GM18520 (cell line): Measurements from ENCODE around the gene NHS.

Experiments used
- ATAC-seq: cut with Tn5 transposase; IDR thresholded peaks from one replicate; pipeline ENCODE4 v1.9.1; 2021; ENCODE audit not compliant: unreplicated experiment

NHS gene

GRCh38 chrX:17580539-17581152, 205.6 kb downstream of the NHS start:
- ATAC-seq: no peak

DNA sequence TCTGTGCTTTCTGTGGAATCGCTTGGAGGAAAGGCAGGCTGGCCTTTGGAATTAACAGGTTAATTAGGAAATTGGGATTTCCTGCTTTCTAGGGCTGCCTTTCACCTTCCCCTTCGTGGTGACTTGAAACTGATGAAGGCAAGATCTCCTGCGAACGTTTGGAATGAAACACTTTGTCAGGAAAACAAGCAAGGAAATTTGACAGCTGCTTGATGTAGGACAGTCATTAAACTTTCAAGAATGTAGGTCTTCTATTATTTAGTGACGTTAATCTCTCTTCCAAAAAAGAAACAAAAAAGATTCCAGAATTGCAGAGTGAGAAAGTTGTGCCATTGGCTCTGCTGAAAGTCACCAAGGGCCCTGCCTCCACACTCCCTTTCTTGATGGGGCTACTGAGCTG, 206.6 kb downstream of the NHS start:
- ATAC-seq: no peak

GRCh38 chrX:17584248-17584681, 209.3 kb downstream of the NHS start:
- no peak for ATAC-seq

- ATAC-seq: no peak
Measured at GRCh38 chrX:17585006-17585405, 210.0 kb downstream of the NHS start.

DNA sequence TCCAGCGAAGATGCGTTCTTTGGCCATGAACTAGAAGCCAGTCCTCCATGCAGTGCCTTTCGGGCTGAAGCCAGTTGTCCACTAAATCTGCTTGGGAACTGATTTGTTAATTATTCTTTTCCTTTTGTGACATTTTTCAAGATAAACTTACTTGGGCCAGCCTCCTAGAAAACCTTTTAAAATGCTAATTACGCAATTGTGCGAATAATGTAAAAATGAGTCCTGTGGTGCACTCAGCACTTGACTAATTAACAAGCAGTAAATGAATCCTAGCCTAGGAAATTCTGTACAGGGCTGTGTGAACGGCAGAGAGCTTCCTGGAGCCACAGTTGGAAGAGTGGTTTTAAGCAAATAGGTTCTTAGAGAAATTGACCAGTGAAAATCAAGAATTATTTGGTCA, 212.4 kb downstream of the NHS start:
- no peak for ATAC-seq

DNA sequence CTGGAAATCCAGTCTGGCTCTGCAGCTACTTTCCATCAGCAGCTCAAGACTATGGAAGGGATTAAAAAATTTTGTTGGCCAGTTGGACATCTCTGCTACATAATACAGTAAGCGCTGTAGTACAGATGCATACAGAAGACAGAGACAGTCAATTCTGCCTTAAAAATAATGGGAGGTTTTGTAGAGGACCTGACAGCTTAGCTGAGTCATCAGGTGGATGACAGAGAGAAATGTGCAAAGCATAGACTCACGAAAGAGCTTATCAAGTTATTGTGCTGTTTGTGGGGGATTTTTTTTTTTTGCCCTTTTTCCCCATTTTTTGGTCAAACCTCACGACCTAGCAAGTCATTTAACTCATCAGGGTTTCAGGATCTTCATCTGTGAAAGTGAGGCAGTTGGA, 213.3 kb downstream of the NHS start:
- no peak for ATAC-seq

DNA sequence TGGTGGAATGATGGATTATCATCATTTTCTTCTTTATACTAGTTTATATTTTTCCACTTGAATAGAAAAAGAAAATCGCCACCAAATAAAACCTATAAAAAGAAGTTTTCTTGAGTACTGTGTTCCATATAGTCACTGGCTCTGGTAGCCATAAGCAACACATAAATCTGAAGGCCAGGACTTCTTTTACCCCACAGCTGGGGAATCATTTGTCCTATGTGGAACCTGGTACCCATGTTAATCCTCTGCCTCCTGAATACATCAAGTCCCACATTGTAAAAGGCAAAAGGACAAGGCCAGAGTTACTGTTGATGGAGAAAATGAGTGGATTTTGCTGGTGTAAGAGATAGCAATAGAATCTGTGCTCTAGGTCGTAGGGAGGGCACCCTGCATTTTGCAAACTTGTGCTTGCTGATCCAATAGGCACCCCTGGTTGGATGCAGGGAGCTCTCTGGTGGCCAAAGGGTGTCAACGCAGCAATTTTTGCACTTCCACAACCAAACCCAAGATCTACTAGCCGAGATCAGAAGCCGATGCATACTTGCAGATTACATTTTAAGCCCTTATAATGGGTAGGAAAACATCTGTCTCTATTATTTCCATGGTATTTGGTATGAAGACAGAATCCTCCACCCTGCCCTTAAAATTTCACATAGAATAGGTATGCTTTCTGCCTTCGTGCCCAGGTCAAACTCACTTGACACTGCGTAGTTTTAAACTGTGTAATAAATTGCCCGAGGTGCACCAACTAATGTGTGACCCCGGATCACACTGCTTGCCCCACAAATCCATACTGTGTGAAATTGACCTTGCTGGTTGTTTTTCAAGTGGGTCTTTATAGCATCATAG, 216.1 kb downstream of the NHS start:
- no peak for ATAC-seq

GRCh38 chrX:17591741-17592110, 216.7 kb downstream of the NHS start:
- ATAC-seq: no peak

GRCh38 chrX:17592117-17592516, 217.1 kb downstream of the NHS start:
- no peak for ATAC-seq

DNA sequence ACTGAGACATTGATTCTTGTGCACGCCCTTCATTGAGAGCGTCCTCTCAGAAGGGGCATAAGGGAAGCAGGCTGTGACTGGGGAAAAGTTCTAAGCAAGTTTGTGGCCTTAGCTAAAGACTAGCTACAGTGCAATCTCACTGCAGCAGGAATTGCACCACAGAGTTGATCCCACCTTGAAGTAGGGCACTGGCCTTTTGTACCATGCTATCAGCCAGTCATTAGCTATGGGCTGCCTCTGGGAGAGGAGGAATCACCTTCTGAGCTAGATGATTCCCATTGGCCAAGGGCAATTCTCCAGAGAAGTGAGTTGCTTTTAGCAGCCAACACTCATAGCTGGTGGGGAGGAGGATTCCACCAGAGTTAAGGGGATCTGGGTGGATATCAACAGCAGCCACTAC, 219.7 kb downstream of the NHS start:
- no peak for ATAC-seq

DNA sequence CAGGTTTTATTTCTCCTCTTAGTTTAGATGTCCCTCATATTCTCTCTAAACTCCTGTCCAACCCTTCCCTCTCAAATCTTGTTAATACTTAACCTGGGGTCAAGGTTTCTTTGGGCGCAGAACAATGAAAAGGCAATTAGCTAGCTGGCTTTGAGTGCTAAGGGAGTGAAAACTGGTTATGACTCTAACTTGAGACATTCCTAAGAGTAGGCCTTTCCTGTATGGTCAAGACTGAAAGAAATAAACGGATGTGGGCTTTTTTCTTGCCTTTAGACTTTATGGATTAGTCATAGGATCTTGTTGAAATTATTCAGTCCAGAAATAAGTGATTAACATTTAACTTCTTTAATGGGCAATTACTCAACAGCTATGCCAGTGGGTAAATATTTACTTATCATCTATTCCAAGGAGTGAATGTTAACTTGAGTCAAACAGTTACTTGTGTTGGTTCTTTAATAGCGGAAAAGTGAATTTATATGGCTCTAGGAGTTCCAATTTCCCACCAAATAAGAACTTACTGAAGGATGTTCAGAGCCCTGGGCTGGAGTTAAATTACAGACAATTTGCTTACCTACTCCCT, 220.5 kb downstream of the NHS start:
- peak; percentile 35 for ATAC-seq

DNA sequence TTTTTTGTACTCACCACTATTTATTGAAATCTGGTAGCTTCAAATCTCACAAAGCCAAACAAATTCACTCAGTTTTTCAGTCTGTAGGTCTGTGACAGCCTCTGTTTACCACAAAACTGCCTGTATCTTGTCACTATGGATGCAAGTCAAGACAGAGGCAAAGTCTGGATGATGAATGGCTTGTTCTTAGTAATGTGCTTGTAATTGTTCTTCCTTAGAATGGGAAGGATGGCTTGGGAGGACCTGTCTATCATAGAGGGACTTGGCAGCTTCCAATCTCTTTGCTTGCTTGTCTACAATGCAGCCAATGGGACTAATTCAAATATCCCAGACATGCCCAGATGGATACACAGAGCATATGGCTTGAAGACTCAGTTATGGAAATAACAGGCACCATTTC, 221.1 kb downstream of the NHS start:
- no peak for ATAC-seq

GRCh38 chrX:17596546-17597205, 221.7 kb downstream of the NHS start:
- ATAC-seq: no peak

DNA sequence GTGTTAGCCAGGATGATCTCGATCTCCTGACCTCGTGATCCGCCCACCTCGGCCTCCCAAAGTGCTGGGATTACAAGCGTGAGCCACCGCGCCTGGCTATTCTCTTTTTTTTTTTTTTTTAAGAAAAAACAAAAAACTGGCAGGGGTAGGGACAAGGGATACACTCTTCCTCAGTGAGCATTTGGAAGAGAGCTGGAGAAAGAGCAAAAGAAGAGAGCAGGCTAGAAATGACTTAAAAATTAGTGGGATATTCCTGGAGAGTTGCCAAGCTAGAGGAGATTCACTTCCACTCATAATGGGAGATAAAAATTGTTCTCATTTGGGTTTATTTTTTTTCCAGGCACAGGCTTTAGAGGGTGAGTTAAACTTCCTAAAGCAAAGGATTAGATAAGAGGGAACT, 222.3 kb downstream of the NHS start:
- no peak for ATAC-seq

GRCh38 chrX:17597836-17598439, 222.9 kb downstream of the NHS start:
- ATAC-seq: no peak

DNA sequence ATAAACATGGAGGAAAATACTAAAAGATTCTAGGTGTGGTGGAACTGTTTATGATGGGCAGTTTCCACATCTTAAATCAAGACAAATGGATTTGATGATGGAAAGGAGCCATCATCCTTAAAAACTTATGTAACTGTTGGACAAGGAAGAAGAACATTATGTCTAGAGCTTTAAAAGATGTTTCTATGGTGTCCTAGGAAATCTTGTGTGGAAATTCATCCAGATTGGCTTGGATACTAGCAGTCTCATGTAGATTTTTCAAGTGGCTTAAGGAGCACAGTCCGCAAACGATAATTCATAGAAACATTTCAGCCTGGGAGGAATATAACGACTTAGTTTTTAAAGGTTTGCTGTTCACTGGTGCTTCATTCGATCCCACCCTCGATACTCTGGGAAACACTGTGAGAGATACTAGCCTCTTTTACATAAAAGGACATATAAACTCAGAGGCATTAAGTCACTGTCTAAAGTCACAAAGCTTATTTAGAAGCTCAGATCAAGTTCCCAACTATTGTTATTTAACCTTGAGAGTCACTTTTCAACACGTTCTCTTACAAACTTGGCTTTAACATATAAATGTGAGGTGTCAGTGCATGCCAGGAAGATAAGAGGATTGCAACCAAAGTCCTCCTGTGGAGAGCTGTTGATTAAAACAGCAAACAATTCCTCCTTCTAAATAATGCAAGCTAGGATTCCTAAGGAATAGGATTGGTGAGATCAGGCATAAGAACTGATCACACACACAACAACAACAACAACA, 226.6 kb downstream of the NHS start:
- ATAC-seq: no peak

DNA sequence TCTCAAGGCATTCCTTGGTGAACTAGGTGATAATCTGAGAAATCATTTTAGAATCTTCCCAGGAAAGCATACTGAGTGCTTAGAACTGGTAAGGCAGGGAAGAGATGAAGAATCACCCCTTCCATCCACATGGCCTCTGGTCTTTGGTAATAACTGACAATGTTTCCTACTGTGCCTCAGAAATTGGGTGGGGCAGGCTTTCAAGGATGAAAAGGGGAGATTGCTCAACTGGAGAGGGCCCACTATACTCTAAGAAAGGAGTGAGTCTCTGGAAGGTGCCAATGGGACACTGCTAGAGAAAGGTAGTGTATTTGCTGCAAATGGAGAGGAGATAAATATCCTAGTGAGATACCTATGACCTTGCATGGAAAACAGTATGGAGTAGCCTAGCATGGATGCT, 227.2 kb downstream of the NHS start:
- no peak for ATAC-seq

- no peak for ATAC-seq
Measured at GRCh38 chrX:17603196-17603595, 228.2 kb downstream of the NHS start.

DNA sequence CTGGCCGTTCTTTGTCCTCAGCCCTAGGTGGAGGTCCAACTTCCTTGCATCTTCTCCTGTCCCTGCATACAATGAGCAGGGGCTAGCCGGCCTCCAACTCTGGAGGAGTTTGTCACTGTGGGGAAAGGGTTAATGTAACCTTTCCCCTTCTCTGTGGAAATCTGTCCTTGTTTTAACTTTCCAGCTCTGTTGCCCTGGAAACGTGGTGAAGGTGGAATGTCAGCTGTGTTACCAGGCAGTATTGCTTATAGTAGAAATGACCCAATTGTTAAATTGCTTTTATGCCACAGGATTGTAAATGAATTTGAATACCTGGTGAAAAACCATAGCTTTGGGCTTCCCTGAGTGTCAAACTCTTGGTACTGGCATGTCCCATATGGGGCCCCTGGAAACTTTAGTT, 230.7 kb downstream of the NHS start:
- ATAC-seq: no peak

- no peak for ATAC-seq
Measured at GRCh38 chrX:17606231-17606630, 231.2 kb downstream of the NHS start.

GRCh38 chrX:17608888-17609287, 233.9 kb downstream of the NHS start:
- no peak for ATAC-seq
